NOMO-1 treated with DMSO at 0.1 percent for 48 hours (cell line): ENCODE measurements around the gene IL16.

ENCODE experiments used
- DNase-seq: peaks from one replicate; lab custom pipeline; 2025; ENCODE audit not compliant: unreplicated experiment; lab: John Stamatoyannopoulos, UW

Gene IL16

DNA sequence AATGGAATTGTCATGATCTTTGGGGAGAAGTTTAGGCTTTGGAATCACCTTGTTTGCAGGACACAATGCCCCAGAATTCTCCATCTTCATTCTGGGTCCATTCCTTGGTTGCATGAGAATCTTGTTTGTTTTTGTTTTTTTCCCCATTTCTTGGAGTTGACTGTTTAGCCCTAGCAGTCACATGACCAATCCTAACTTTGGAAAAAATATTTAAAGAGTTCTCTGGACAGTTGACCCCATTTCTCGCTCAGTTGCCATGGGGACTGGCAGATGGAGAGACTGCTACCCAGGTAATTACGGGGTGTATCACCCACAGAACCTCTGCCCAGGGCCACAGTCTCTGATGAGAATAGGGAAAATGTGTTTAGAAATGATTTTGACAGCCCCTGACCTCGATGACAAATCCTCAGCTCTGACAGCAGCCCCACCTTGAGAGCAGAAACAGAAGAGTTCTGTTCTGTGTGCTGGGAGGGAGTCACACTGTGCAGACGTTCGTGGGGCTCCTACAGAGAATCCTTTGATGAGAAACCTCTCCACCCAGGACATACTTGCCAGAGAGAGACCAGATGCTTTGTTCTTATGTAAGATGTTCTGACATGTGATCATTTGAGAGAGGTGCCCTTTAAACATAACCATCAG lies 57.7 kb downstream of the IL16 start:
- no peak for DNase-seq

DNA sequence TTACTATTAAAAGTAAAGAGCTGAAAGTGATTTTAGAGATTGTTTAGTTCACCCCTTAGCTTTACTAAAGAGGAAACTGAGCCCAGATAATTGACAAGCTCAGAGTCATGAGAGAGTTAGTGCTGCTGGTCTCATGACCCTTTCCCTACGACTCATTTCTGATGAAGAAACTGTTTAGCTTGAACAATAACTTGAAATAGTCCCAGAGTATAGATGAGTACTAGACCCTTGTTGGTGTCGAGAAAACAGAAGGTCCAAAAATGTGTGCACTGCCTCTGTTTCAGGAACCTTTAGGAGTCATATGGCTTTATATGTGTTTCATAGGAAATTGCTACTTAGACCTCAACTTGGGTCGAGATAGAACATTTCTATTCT lies 58.2 kb downstream of the IL16 start:
- DNase-seq, result no peak

DNA sequence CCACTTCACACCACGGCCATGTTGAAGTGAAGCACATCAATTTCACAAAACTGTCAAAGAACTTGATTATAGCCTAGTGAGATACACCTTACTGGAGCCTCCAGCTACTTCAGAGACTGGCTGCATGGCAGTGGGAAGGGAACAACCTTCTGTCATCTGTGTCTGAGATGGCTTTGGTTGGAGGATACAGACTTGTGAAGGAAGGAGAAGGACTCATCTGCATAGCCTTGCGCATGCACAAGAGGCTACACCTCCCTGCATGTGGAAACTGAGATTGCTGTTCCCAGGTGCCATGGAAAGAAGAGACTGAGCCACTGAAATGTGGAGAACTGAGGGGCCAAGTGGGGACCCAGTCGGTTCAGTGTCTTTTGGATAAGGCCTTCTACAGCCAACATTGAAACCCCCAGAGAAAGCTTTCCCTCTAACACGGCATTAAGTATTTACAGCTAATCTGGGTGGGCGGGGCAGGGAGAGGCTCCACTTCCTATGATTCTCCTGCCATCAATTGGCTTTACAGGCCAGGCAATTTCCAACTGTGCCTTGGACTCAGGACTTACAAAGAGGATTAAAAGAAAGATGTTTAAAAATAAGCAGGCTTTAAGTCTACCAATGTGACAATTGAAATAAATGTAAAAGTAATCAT lies 58.8 kb downstream of the IL16 start:
- no peak for DNase-seq

DNA sequence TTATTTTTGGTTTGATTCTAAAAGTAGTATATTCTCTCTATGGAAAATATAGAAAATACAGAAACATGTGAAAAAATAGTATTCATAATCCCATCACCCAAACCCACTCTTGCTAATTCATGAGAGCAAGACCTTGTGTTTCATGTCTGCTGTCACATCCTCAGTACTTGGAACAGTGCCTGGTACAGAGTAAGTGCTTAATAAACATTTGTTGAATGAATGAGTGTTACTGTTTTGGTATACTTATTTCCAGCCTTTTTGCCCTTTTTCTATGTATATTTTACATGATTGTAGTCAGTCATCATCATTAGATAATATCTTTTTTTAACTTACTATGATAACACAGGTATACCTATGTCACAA lies 59.3 kb downstream of the IL16 start:
- no peak for DNase-seq

DNA sequence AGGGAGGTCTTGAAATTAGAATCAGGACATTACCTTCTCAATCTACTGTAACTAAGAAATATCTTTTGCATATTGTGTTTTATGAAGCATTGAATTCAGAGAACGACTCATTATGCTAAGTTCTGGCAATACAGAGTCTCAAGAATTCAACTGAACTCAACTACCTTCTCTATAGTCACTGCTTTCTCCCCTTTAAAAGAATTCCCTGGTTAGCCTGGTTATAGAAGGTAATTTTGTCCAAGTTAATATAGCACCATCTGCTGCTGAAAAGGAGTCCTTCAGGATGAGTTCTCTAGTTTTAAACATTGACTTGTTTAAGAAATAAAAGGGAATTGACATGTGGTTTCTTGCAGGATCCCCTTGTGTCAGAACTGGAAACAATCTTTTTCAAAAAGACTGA lies 60.2 kb downstream of the IL16 start:
- DNase-seq, result peak; percentile 11

DNA sequence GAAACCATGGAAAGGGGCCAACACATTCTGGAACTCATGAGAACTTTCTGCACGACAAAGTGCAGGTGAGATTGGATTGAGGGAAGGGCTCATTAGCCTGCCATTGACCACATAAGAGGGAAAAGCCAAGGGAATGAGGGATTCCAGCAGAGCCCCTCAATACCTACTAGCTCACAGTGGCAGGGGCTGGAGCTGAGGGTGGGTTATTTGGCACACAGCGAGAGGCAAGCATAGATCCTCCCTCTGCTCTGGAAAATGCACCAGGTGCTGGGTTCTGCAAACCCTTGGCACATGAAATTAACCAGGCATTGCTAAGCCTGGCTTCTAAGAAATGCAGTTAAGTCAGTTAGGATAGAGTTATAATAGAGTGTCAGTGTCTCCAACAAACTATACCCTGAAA lies 60.8 kb downstream of the IL16 start:
- no peak for DNase-seq

DNA sequence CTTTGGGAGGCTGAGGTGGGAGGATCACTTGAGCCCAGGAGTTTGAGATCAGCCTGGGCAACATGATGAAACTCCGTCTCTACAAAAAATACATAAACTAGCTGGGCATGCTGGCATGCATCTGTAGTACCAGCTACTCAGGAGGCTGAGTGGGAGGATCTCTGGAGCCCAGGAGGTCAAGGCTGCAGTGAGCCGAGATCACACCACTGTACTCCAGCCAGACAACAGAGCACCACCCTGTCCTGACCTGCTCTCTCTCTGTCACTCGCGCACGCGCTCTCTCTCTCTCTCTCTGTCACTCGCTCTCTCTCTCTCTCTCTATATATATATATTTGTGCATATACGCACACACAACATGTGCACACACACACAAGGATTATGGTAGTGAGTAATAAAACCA lies 61.8 kb downstream of the IL16 start:
- no peak for DNase-seq

DNA sequence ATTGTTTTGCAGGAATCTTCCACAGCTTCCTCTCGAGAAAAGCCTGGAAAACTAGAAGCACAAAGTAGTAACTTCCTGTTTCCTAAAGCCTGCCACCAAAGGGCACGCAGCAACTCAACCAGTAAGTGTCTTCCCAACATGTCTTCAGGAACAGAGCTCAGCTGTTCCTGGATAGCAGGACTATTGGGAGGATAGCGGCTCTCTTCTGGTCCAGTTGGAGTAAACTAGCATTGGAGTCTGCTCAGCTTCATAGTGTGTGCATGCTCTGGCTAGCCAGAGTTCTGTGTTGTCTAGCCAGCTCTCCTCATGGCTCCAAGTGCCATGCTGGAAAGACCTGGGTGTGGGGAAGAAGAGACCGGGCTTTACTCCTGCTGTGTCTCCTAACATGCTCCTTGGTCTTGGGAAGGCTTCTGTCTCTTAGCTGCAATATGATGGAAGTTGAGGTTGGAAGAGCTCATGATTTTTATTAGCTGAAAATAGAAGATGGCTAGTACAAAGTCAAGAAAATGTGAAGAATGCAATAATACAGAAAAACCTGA lies 63.1 kb downstream of the IL16 start:
- no peak for DNase-seq

DNA sequence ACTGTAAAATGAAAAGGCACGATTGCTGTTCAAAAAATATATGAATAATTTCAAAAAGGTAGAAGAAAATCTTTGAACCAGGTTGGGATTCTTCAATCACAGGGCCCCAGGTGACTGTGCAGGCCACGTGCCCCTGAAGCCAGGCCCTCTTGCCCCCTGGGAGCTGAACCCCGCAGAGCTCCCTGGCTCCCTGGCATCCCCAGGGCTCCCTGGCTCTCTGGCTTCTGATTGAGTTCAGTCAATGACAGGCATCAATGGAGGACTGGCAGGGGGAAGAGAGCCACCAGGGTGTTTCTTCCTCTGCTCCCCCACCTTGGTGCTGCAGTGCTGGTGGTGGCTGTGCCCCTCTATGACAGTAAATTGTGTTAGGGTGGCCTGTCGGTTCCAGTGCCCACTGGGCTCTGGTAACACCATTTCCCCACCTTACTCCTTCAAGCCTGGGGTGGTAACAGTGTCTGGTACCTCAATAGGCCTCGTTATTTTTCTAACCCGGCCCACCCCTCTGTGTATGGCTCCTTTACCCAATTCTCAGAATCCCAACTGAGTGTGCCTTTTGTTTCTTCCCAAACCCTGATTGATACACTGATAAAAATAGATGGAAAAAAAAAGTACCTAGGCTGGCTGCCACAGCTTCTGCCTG lies 64.6 kb downstream of the IL16 start:
- no peak for DNase-seq

DNA sequence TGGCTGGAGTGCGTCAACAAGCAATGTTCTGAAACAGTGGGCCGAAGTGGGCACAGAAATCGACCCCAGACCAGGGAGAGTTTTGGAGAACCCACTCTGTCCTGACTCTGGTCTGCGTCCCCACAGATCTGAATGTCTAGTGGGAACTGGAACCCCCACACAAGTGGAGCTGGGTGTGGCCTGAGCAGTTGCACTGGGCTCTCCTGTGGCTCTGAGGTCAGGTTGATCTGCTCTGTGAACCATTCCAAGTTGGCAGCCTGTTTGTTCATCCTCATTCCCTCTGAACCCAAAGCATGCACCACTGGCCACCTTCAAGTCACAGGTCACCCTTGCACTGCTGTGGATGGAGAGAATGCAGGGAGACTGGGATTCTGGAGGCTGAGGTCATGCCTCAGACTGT lies 66.8 kb downstream of the IL16 start:
- DNase-seq, result no peak

DNA sequence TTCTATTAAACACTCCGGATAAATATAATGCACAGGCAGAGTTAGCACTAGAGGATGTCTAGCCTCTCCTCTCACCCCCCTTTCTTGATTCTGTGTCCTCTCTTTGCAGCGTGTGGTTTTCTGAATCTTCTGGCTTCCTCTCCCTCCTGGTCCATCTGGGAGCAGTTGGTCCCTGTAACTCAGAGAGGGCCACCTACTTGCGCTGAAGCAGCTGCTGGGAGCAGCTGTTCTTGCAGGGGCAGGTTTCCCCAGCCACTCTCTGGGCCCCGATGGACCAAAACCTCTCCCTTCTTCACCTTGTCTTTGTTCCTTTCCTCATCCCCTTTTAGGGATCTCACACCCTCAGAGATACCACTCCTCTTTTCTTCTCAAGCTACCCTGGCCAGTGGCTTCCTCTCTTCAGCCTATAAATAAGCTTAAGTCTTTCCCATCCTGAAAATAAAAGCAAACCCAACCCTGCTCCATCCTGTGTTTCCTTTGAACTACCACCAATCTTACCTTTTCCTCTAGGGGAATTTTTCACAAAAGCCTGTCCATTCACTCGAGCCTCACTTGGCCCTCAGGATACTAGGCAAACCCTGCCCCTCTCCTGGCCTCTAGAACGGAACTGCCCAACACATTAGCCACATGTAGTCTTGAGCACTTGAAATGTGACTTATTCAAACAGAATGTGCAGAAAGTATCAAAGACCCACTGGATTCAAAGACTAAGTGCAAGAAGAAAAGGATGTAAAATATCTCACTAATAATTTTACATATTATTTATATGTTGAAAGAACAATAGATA lies 67.6 kb downstream of the IL16 start:
- no peak for DNase-seq

DNA sequence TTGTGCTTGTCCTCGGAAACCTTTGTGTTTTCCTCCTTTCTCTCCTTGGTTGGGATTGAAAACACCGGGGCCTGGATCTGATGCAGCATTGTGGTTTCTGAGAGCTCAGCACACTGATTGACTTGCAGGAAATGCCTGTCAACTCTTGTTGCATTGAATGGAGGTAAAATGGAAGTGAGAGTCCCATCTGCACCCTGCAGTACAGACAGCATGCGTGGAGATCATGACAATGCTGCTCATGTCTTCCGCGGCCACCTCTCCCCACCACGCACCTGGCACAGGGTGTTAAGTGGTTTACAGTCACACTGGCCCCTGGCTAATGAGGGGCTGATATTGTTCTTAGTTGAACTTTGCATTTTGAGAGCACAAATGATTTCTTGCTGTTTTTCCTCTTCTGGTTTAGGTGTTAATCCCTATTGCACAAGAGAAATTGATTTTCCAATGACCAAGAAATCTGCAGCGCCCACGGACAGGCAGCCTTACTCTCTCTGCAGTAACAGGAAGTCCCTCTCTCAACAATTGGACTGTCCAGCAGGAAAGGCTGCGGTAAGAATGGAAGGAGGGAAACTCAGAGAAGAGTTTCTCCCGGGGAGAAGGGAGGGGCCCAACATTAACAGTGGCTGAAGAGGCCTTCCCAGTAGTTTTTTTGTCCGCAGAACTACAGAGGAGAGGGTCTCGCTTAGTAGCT lies 68.7 kb downstream of the IL16 start:
- peak; percentile 3 for DNase-seq

DNA sequence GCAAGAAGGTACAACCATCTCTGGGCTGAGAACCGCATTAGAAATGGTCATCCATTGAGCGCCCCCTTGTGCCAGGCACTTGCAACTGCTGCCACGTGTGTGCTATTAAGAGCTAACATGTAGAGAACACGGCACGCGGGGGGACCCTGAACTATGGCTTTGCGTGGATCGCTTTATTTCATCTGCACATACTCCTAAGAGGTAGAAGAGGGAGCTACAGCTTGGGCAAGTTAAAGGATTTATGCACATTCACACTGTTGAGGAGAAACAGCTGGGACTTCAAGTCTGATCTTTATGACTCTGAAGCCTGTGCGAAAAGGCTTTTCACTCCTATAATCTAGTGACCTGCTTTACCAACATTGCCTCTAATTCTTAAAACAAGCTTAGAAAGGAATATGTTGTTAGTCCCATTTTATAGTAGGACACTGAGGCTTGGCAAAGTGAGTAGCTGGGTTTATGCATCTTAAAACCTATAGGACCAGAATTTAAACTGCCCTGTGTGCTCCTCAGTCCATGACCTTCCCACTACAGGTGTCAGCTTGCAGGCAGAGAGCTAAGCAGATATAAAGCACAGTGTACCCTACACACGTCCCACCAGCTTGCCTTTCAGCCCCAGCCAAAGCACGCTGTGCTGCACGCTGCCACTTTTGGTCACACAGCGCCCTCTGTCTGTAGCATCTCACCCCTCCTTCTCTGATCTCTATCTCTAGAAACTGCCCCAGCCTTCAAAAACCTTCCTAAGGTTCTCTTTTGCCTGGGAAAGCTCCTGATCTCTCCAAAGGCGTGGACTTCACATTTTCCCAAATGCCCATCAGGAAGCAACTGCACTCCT lies 69.5 kb downstream of the IL16 start:
- DNase-seq, result peak; percentile 77

DNA sequence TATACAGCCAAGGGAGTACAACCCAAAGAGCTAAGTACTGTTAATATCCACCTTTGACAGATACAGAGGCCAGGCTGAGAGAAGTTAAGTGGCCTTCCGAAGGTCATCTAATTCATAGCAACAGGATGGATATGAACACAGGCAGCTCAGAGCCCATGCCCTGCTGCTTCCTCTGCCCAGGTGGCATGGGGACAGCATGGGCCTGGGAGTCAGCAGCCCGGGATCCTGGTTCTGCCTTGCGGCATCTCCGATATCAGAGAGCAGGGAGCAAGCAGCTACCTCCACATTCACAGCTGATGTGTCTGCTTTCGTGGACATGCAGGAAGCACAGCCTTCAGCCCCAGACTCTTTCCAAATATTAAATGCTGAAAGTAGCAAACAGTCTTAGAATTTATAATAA lies 71.7 kb downstream of the IL16 start:
- no peak for DNase-seq

DNA sequence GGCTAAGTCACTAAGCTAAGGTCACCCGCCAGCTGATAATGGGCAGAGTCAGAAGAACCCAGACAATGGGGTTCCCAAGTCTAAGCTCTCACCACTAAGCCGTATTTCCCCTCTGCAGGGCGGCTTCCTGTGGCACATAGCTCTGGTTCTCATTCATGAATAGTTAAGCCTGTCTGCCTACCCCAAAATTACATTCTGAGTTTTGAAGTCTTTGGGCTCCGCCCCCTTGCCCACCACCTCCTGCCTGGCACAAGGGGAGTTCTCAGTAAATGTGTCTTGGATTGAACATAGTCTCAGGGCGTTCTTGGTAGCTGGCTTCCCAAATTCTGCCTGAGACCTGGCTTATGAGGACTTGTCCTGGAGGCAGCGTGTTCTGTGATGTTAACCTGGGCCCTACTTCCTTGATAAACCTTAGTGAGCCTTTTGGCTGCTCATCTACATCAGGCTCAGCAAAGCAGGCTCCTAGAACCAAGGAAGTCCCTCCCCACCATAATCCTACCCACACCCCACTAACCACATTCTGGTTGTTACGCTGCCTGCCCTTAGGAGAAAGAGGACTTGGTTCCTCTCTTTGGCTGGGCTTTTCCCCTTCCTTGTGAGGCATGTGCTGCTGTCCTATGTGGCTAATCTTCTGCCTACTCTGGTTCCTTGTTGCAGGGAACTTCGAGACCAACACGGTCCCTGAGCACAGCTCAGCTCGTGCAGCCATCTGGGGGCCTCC lies 72.4 kb downstream of the IL16 start:
- DNase-seq, result peak; percentile 5

DNA sequence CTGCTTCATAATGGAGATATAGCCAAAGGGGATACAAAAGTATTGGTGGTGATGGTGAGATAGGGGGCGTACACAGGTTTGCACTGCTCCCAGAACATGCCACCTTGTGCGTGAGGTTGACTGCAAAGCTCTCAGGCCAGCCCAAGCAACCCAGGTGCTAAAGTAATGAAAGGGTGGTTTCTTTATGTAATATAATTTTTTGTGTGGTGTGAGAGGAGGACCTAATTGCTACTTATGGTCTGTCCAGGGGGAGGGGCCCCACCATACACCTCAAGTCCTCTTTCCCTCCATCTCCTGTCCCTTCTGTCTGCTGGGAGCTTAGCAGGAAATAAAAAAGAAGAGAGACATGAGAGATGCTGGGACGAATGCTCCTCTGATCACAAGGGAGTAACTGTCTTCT lies 73.5 kb downstream of the IL16 start:
- no peak for DNase-seq

DNA sequence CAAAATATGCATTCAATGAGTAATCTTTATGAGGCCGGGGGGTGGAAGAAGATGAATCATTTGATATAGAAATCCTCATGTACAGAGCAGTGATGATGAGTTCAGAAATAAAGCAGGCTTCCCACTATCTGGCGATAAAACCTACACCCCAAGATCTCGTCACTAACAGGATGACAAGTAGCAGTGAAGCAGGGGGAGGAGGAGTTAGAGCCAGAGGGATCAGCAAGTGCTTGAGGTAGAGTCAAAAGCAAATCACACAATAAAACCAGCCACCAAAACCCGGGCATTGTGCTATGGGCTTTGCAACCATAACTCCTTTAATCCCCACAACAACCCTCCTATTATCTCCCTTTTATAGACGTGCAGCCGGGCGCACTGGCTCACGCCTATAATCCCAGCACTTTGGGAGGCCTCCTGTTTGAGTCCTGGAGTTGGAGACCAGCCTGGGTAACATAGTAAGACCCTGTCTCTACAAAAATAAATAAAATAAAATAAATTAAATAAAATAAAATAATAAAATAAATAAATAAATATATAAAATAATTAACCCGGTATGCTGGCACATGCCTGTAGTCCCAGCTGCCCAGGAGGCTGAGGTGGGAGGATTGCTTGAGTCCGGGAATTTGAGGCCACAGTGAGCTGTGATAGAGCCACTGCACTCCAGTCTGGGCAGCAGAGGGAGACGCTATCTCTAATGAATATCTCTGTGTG lies 74.3 kb downstream of the IL16 start:
- DNase-seq, result no peak

DNA sequence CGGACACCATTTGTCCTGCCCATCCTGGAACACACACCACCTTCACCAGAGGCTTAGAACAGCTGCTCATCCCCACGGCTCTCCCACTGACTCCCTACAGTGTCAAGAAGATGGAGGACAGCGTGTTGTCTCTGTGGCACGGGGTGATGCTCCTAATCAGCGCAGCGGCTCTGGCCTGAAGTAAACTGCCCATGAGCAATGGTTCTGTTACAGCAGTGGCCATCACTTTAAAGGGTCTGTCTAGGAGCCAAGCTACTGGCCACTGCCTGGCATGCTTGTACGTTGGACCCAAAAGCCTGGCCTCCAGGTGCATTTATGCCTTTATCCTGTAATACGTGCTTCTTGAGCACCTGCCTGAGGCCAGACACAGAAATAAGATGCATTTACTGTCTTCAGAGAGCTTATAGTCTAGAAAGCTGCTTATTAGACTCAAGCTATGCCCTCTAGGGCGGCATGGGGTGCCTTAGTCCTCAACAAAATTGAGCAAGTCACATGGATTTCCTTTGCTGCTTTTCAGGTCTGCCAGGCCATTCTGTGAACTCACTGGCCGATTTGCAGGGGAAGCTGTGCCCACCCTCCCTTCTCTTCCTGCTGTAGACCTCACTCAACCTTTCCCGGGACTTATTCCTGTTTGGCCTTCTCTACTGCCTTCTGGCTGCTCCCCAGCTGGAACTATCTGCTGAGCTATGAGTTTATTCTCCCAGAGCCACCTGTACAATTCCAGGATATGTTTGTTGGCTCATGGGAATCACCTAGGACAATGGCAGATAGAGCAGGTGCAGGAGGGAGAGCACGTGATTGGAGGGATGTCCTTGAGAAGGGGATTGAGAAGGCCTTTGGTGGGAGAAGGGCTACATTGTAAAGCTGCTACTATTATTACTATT lies 75.3 kb downstream of the IL16 start:
- no peak for DNase-seq
